Natural killer cell (primary cell): ENCODE results near the gene SPAG17. TPM values are rescaled to one million over a fixed set of nuclear protein-coding genes. Genes with fewer than 3 reads are reported as not detected.

Experiments
- ATAC-seq, 3 donors: fragments of 150-1000 bp in 2 of 3; fragments of 200-7000 bp in 1 of 3; cut with Tn5 transposase; 1 replicate in 1 of 3; 2 replicates in 2 of 3; pipeline ENCODE4 v1.10.0; 2021; ENCODE audit warnings: mild to moderate bottlenecking in 2 of 3, moderate library complexity in 2 of 3
- DNase-seq, 2 donors: peaks; one replicate each; pipeline versions ENCODE4 v3.0.0 to v3.0.0-alpha.2; 2013 to 2021; ENCODE audit warnings: mixed read lengths in 1 of 2
- H3K27ac ChIP-seq: one replicate; pipeline ENCODE4 v1.5.1; 2013; ENCODE audit warnings: mild to moderate bottlenecking, low read length
- H3K27me3 ChIP-seq: one replicate; pipeline ENCODE4 v1.6.1; 2013; ENCODE audit warnings: low read length; ENCODE audit not compliant: control insufficient read depth, insufficient read depth
- H3K36me3 ChIP-seq: one replicate; pipeline ENCODE4 v1.6.1; 2013; ENCODE audit warnings: low read length; ENCODE audit not compliant: control insufficient read depth, insufficient read depth
- H3K4me1 ChIP-seq: one replicate; pipeline ENCODE4 v1.6.1; 2013; ENCODE audit warnings: low read length; ENCODE audit not compliant: control insufficient read depth, insufficient read depth
- H3K4me3 ChIP-seq: one replicate; pipeline ENCODE4 v1.5.1; 2013; ENCODE audit warnings: low read length
- H3K9me3 ChIP-seq: one replicate; pipeline ENCODE4 v1.6.1; 2013; ENCODE audit warnings: low read length; ENCODE audit not compliant: control insufficient read depth, insufficient read depth
- H3K27ac Mint-ChIP-seq, 2 donors: one replicate each; pipeline ENCODE4 v1.8.0; 2022; ENCODE audit warnings: mild to moderate bottlenecking in 2 of 2, mixed read lengths in 2 of 2, moderate library complexity in 1 of 2
- H3K27me3 Mint-ChIP-seq, 2 donors: one replicate each; pipeline ENCODE4 v1.8.0; 2022; ENCODE audit warnings: low read depth in 2 of 2, mixed read lengths in 2 of 2
- H3K36me3 Mint-ChIP-seq: one replicate; pipeline ENCODE4 v1.8.0; 2022; ENCODE audit warnings: mixed read lengths
- H3K4me1 Mint-ChIP-seq, 2 donors: one replicate each; pipeline ENCODE4 v1.8.0; 2022; ENCODE audit warnings: mixed read lengths in 2 of 2
- H3K4me3 Mint-ChIP-seq: one replicate; pipeline ENCODE4 v1.8.0; 2022; ENCODE audit warnings: mild to moderate bottlenecking, moderate library complexity, mixed read lengths
- H3K9me3 Mint-ChIP-seq, 2 donors: one replicate each; pipeline ENCODE4 v1.8.0; 2022; ENCODE audit warnings: mixed read lengths in 2 of 2
- WGBS: methylation state at CpG from one replicate; pipeline ENCODE4 v1.1.7; 2013; ENCODE audit warnings: missing lambda C conversion rate; ENCODE audit not compliant: insufficient coverage; 5-methylcytosine and 5-hydroxymethylcytosine counted together
- intact Hi-C: fragments of 100-400 bp; cut with micrococcal nuclease; formaldehyde crosslinking; loops from one replicate; pipeline ENCODE4 v1.14.2; 2022
- total RNA-seq, 4 donors: library from RNA; stranded (reverse); fragments of 120-200 nt in 1 of 4; gene quantifications; one replicate each; pipeline versions ENCODE4 v1.2.3 to v1.2.4, GENCODE V29; 2013 to 2022
- TF ChIP-seq, protein P1 (sequence below): fragments of 200-600 bp; IDR thresholded peaks from one replicate; pipeline ENCODE4 v1.8.0; 2022; ENCODE audit warnings: antibody characterized with exemption

Gene SPAG17
- total RNA-seq, 3 donors from 2014 or later (not counting 1 experiment from before 2014, with no cell fraction given) = not detected

DNA sequence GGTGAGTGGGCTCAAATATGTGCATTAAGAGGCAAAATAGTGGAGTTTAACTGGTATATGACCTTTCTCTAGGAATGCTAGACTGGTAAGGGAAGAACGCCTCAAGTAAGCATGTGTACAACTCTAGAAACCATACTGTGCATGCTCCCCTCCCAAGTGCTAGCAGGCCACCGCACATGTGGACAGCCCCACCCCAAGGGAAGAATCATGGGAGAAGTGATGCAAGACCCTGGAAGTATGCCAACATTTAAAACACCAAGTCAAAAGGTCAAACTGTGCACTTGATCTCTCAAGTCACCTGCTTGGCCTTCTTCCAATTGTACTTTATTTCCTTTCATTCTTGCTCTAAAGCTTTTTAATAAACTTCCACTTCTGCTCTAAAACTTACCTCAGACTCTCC, 135.0 kb downstream of the SPAG17 start:
- 81% methylated on average over 2 of the region's 2 CpGs for WGBS
- H3K27ac Mint-ChIP-seq = no peak overlapping the region

DNA sequence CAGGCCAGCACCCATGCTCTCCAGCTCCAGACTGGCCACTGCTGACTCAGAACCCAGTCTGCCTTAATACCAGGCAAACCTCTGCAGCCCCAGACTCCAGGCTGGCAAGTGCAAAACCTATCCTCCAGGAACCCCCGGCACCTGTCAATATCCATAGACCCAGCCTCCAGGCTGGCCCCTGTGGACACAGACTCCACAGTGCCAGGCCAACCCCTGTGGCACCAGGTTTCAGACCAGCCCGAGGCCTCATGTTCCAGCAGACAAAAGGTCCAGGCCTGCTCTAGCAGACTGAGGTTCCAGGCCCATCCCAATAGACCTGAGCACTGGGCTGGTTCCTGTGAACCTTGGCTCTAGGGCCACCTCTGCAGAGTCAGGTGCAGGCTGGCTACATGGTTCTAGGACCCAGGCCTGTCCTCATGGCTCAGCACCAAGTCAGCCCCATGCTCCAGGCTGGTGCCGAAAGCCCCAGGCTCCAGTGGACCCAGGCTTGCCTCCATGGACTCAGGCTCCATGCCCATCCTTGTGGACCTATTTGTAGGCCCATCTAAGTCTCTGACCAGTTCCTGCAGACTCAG, 137.3 kb downstream of the SPAG17 start:
- peaks cover 0 to 4% of the 10 kb centered on the region in 2 donors for H3K9me3 Mint-ChIP-seq
- intact Hi-C loops = no loop called here
- no peaks in the 10 kb centered on the region for H3K36me3 ChIP-seq
- no peaks in the 10 kb centered on the region for H3K27me3 Mint-ChIP-seq
- DNase-seq (no peak), ATAC-seq (no peak)
- no peaks in the 10 kb centered on the region for H3K36me3 Mint-ChIP-seq
- H3K4me3 Mint-ChIP-seq = no peak overlapping the region
- TF ChIP-seq, protein P1, sequence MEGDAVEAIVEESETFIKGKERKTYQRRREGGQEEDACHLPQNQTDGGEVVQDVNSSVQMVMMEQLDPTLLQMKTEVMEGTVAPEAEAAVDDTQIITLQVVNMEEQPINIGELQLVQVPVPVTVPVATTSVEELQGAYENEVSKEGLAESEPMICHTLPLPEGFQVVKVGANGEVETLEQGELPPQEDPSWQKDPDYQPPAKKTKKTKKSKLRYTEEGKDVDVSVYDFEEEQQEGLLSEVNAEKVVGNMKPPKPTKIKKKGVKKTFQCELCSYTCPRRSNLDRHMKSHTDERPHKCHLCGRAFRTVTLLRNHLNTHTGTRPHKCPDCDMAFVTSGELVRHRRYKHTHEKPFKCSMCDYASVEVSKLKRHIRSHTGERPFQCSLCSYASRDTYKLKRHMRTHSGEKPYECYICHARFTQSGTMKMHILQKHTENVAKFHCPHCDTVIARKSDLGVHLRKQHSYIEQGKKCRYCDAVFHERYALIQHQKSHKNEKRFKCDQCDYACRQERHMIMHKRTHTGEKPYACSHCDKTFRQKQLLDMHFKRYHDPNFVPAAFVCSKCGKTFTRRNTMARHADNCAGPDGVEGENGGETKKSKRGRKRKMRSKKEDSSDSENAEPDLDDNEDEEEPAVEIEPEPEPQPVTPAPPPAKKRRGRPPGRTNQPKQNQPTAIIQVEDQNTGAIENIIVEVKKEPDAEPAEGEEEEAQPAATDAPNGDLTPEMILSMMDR = no peak
- no peak overlapping the region for H3K27ac ChIP-seq
- no peaks in the 10 kb centered on the region for H3K9me3 ChIP-seq
- H3K4me3 ChIP-seq = no peak overlapping the region
- no peak overlapping the region for H3K27ac Mint-ChIP-seq
- H3K4me1 ChIP-seq = no peaks in the 10 kb centered on the region
- no peaks in the 10 kb centered on the region for H3K27me3 ChIP-seq
- H3K4me1 Mint-ChIP-seq = no peaks in the 10 kb centered on the region
- WGBS = 94% methylated on average over 3 of the region's 3 CpGs

More for the DNA sequence above, 135.0 kb downstream of the SPAG17 start:
- Mint-ChIP-seq H3K27me3 (no peaks in the 10 kb centered on the region), H3K9me3 (peaks cover under 1 to 9% of the 10 kb centered on the region in 2 donors), H3K4me3 (no peak overlapping the region), H3K4me1 (no peaks in the 10 kb centered on the region), H3K36me3 (no peaks in the 10 kb centered on the region)
- Histone ChIP-seq H3K9me3 (no peaks in the 10 kb centered on the region), H3K4me1 (no peaks in the 10 kb centered on the region), H3K27me3 (no peaks in the 10 kb centered on the region), H3K4me3 (no peak overlapping the region), H3K36me3 (no peaks in the 10 kb centered on the region), H3K27ac (no peak overlapping the region)
- TF ChIP-seq, protein P1 = no peak
- intact Hi-C loops = no loop called here
- DNase-seq (no peak), ATAC-seq (no peak)

DNA sequence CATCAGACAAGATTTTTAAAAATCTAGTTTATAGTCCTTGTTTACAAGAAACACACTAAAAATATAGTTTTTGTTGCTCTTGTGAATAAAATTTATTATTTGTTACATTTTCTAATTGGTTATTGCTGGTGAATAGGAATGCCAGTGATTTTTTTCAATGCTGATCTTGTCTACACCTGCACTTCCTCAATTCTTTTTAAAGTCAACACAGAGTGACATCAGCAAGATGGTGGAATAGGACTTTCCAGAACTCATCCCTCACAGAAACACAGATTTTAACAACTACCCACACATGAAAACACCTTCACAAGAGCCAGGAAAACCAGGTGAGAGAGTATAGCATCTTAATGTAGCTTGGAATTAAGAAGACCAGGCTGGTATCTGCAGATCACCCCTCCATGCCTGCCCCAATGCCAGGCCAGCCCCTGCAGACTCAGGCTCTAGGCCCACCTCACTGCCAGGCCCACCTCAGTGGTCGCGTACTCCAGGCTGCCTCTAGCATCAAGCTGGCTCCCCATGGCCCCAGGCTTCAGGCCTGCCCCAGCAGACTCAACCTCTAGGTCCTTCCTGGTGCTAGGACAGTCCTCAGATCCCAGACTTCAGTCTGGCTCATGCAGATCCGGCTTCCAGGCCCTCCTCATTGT, 137.9 kb downstream of the SPAG17 start:
- 92% methylated on average over 3 of the region's 3 CpGs for WGBS
- intact Hi-C loops = no loop called here
- Histone ChIP-seq H3K9me3 (no peaks in the 10 kb centered on the region), H3K4me1 (no peaks in the 10 kb centered on the region), H3K36me3 (no peaks in the 10 kb centered on the region), H3K4me3 (no peak overlapping the region), H3K27ac (no peak overlapping the region), H3K27me3 (no peaks in the 10 kb centered on the region)
- H3K4me3 Mint-ChIP-seq = no peak overlapping the region
- no peaks in the 10 kb centered on the region for H3K27me3 Mint-ChIP-seq
- no peaks in the 10 kb centered on the region for H3K4me1 Mint-ChIP-seq
- H3K27ac Mint-ChIP-seq = no peak overlapping the region
- H3K36me3 Mint-ChIP-seq = no peaks in the 10 kb centered on the region
- peaks cover 0 to 4% of the 10 kb centered on the region in 2 donors for H3K9me3 Mint-ChIP-seq
- no peak for DNase-seq
- ATAC-seq = no peak
- TF ChIP-seq, protein P1 = no peak
